Midbrain (tissue), 1 donor: ENCODE data around the gene SHISA6.
A peak's percentile ranks its signal among the peaks of the same experiment; 100 is the strongest.

Experiments used
- DNase-seq: peaks from one replicate; lab custom pipeline; 2025; lab: John Stamatoyannopoulos, UW

SHISA6 gene

GRCh38 chr17:11240841-11241610, at the start of gene SHISA6:
SHISA6 (plus strand) TSS chr17:11241213.
- no peak for DNase-seq

GRCh38 chr17:11195801-11196200, 45.2 kb upstream of the SHISA6 start:
- DNase-seq: no peak

GRCh38 chr17:11204991-11205390, 36.0 kb upstream of the SHISA6 start:
- DNase-seq: no peak

GRCh38 chr17:11205659-11206058, 35.4 kb upstream of the SHISA6 start:
- no peak for DNase-seq

GRCh38 chr17:11209906-11210305, 31.1 kb upstream of the SHISA6 start:
- no peak for DNase-seq

GRCh38 chr17:11212792-11213191, 28.2 kb upstream of the SHISA6 start:
- no peak for DNase-seq

- DNase-seq: no peak
These were observed 24.0 kb upstream of the SHISA6 start for GRCh38 chr17:11216976-11217375.

GRCh38 chr17:11221196-11221595, 19.8 kb upstream of the SHISA6 start:
- DNase-seq: no peak

- DNase-seq: no peak
These were observed 19.3 kb upstream of the SHISA6 start for GRCh38 chr17:11221721-11222120.

GRCh38 chr17:11238705-11239104, 2.3 kb upstream of the SHISA6 start:
- DNase-seq: no peak

GRCh38 chr17:11239379-11239970, 1.5 kb upstream of the SHISA6 start:
- no peak for DNase-seq

- peak; percentile 27 for DNase-seq
These were observed 772 bp upstream of the SHISA6 start for GRCh38 chr17:11240041-11240840.

GRCh38 chr17:11241611-11242226, 706 bp downstream of the SHISA6 start:
- no peak for DNase-seq

- DNase-seq: no peak
These were observed 1.4 kb downstream of the SHISA6 start for GRCh38 chr17:11242411-11242810.

- no peak for DNase-seq
These were observed 3.8 kb downstream of the SHISA6 start for GRCh38 chr17:11244776-11245175.

GRCh38 chr17:11245187-11245586, 4.2 kb downstream of the SHISA6 start:
- DNase-seq: no peak

- DNase-seq: peak; percentile 47
These were observed 4.8 kb downstream of the SHISA6 start for GRCh38 chr17:11245791-11246190.

- DNase-seq: no peak
These were observed 9.1 kb downstream of the SHISA6 start for GRCh38 chr17:11250161-11250560.

GRCh38 chr17:11251561-11252107, 10.6 kb downstream of the SHISA6 start:
- DNase-seq: no peak

- DNase-seq: no peak
These were observed 11.1 kb downstream of the SHISA6 start for GRCh38 chr17:11252146-11252545.

- no peak for DNase-seq
These were observed 15.9 kb downstream of the SHISA6 start for GRCh38 chr17:11256877-11257276.
